Ramos (cell line): ENCODE measurements around the gene SLIT3.

Experiments used
- in situ Hi-C: fragments of 300-500 bp; cut with MboI; formaldehyde crosslinking; loops from one replicate; pipeline ENCODE4 v1.14.3; 2022; ENCODE audit warnings: low sequenced_read_pairs; ENCODE audit not compliant: unreplicated experiment

SLIT3 gene

GRCh38 chr5:169273881-169274280 lies 27.1 kb downstream of the SLIT3 start:
- in situ Hi-C loops, result no loop called here

DNA sequence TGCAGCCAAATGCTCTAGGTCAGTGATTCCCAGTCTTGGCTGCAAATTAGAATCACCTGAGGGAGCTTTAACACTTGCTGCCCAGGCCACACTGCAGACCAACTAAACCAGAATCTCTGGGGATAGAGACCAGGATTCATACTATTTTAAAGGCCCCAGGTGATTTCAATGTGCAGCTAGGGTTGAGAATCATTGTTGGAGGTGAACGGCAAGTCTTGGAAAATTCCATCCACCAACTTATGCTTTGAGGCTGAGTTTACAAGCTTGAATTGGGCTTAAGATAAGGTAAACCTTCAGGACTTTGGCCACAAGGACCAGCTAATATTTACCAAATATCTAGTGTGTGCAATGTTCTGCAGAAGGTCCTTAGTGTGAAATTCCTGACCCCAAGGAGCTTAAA lies 27.5 kb downstream of the SLIT3 start:
- in situ Hi-C loops, result no loop called here

DNA sequence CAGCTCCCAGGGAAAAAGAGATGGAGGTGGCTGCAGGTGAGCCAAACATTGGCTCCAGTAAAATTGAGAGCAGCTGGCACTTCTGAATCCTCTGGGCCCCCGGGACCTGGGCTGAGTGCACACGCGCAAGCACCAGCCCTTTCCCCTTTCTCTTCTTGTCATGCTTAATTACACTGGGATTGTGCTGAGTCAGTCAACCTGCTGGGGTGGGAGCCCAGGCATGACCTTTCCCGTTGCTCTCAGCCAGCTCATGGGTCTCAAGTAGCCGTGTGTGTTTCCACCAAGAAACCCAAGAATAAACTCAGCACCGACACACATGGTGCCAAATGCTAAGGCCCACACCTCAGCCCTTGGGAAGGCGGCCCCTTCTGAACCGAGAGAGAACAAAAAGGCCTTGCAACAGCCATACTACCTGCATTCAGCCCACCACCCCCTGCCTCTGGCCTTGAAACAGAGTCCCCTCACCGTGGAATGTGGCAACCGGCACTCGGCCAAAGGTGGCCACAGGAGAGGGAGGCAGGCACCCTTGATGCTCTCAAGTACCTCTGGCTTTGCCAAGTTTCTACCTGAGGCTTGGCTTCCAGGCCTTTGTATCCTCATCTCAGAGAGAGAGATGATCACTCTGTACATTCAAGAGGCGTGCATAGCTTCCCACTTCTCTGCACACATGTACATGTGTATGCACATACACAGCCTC lies 28.1 kb downstream of the SLIT3 start:
- in situ Hi-C loops, result no loop called here

GRCh38 chr5:169272111-169272510 lies 28.8 kb downstream of the SLIT3 start:
- in situ Hi-C loops, result no loop called here

GRCh38 chr5:169270827-169271226 lies 30.1 kb downstream of the SLIT3 start:
- in situ Hi-C loops, result no loop called here

GRCh38 chr5:169268019-169268418 lies 32.9 kb downstream of the SLIT3 start:
- in situ Hi-C loops, result no loop called here

DNA sequence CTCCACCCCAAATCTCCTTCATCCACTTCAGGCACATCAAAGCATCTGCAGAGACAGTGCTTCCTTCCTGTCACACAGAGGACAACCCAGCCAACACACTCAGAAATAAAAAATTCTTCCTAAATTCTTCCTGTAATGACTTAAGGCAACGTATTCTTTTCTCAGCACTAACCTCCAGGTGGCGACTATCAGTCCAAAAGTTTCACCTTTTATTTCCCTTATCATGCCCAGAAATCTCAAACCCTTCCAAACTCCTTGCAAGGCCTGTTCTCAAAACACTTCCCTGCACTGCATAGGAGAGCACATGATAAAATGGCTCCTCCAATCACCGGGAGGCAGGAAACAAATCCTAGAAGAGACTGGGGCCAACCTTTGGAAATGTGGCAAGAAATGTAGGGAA lies 35.1 kb downstream of the SLIT3 start:
- in situ Hi-C loops, result no loop called here

- in situ Hi-C loops, result no loop called here
Observed at GRCh38 chr5:169263591-169263990, 37.3 kb downstream of the SLIT3 start.

DNA sequence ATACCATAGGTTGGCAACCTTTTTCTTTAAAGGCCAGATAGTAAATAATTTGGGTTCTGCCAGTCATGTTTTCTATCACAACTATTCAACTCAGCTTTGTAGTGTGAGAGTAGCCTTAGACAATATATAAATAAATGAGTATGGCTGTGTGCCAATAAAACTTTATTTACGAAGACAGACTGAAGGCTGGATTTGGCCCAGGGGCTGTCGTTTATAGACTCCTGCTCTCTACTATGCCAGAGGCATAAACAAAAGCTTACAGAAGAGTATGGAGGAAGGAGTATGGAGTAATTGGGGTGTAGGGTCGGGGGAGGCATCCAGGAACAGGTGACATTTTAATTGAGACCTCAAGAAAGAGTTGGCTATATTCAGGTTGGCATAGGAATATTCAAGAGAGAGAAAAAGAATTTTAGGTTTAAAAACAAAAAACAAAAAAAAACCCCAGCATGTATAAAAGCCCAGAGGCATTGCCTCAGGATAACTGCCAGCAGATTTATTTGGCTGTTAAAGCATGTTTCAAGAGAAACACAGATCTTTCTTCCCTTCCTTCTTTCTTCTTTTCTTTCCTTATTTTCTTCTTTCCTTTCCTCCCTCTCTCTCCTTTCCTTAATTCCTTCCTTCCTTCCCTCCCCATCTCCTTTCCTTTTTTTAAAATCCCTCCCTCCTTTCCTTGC lies 39.9 kb downstream of the SLIT3 start:
- in situ Hi-C loops, result no loop called here

DNA sequence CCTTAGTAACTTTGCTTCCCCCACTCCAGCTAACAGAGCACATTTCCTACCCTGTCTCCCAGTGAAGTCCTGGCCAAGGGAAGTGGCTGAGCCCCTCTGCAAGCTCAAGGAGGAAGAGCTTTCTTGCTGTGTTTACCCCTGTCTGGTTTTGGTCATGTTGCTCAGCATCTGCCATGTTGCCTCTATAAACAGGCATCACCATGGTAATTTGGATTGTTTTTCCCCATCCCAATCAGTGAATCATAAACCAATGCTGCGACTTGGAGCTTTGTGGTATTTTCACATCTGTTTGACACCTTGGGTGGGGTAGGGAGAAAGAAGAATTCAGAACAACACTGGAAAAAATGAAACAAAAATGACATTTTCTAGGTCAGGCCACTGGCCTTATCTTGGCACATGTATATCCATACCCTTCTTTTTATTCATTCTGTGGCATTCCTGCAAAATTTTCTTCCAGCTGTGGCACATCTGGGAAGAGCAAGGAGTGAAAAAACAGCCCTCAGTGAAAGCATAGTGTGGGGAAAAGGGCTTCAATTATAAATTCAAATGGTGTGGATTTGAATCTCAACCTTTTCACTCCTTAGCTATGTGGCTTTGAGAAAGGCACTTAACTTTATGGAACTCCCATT lies 42.5 kb downstream of the SLIT3 start:
- in situ Hi-C loops, result no loop called here

GRCh38 chr5:169256191-169256590 lies 44.7 kb downstream of the SLIT3 start:
- in situ Hi-C loops, result no loop called here

- in situ Hi-C loops, result no loop called here
Observed at GRCh38 chr5:169253071-169253470, 47.9 kb downstream of the SLIT3 start.

GRCh38 chr5:169251333-169252084 lies 49.4 kb downstream of the SLIT3 start:
- in situ Hi-C loops, result no loop called here

DNA sequence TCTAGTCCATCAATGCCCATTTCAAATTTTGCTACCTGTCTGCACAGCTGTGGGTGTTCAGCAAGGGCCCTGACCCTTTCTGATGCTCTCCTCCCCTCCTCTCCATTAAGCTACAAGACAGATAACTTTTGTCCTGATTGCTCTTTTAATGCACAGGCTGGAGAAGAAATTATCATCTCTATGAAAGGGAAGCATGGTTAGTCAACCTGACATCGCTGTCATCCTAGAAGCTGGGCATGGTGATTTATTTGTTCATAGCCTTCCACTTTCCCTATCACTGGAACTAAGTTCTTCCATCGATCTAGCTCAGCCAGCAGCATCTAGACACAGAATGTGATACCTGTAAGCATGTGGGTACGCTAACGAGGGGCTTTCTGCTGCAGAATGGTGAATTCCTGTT lies 50.1 kb downstream of the SLIT3 start:
- in situ Hi-C loops, result no loop called here

GRCh38 chr5:169248996-169249395 lies 51.9 kb downstream of the SLIT3 start:
- in situ Hi-C loops, result no loop called here

GRCh38 chr5:169248550-169248949 lies 52.4 kb downstream of the SLIT3 start:
- in situ Hi-C loops, result no loop called here

- in situ Hi-C loops, result no loop called here
Observed at GRCh38 chr5:169244812-169245211, 56.1 kb downstream of the SLIT3 start.

DNA sequence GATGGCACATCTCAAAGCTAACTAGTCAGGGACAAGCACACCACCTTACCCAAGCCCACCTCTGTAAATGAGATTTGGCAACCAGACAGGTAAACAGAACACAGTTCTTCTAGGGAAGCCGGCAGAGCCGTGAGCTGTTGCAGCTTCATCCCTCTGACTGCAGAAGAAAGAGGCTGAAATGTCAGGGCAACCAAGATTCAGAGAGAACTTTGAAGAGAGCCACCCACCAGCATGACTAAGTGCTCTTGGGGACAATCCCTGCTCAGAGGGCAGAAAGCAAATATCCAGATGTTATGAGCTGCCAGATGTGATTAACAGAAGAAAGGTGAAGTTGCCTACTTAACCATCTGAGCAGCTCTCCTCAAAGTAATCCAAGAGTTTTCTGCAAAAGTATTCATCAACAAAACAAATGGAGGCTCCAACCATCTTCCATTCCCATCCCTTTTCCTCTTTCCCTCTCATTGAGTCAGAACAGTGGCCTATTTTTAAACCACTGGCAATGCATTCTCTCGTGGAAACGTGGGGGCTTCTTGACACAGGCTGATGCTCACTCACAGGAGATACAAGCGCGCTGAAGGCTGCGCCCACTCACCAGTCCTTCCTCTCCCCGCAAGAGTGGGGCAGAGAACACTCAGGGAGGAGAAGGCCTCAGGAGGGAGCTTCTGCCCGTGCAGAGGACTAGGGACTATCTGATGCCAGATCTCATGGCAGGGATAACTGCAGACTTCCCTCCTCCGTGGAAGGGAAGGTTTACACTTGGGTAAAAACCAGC lies 57.1 kb downstream of the SLIT3 start:
- in situ Hi-C loops, result no loop called here

DNA sequence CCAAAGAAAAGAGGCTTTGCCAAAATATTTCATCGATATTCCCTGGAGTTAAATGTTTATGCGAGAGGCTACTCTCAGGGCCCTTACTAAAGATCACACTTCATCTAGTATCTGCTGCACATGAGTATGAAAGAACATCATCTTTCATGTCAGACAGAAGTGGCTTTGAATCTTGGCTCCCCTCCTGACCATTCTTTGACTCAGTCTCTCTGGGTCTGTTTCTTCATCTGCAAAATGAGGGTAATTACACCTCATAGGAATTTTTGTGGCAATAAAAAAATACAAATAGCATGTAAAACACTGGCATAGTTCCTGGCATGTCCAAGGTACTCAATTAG lies 58.1 kb downstream of the SLIT3 start:
- in situ Hi-C loops, result no loop called here

GRCh38 chr5:169242175-169242848 lies 58.6 kb downstream of the SLIT3 start:
- in situ Hi-C loops, result no loop called here
